H9 (cell line): Measurements from ENCODE around the gene TMEM126A. TPM values are rescaled to one million over a fixed set of nuclear protein-coding genes. Genes with fewer than 3 reads are reported as not detected.

Experiments used
- DNase-seq: peaks from one replicate; pipeline ENCODE4 v3.0.0-alpha.2; 2017
- H2AFZ ChIP-seq: one replicate; pipeline ENCODE4 v1.6.1; 2013; ENCODE audit warnings: mild to moderate bottlenecking, low read length, control low read depth, moderate library complexity
- H2AK5ac ChIP-seq: 2 replicates; pipeline ENCODE4 v1.6.1; 2013; ENCODE audit warnings: low read length, control low read depth, mixed read lengths; ENCODE audit not compliant: insufficient read length
- H2BK120ac ChIP-seq: one replicate; pipeline ENCODE4 v1.6.1; 2013; ENCODE audit warnings: low read depth, mild to moderate bottlenecking, low read length, control low read depth, inconsistent platforms; ENCODE audit not compliant: poor library complexity, severe bottlenecking
- H2BK12ac ChIP-seq: 2 replicates; pipeline ENCODE4 v1.6.1; 2013; ENCODE audit warnings: low read length, control low read depth, mixed read lengths, low read depth; ENCODE audit not compliant: insufficient read length
- H2BK15ac ChIP-seq: 2 replicates; pipeline ENCODE4 v1.6.1; 2013; ENCODE audit warnings: low read depth, low read length, control low read depth
- H2BK20ac ChIP-seq: one replicate; pipeline ENCODE4 v1.6.1; 2013; ENCODE audit warnings: low read depth, mild to moderate bottlenecking, low read length, control low read depth, inconsistent platforms; ENCODE audit not compliant: poor library complexity, severe bottlenecking
- H2BK5ac ChIP-seq: 2 replicates; pipeline ENCODE4 v1.6.1; 2013; ENCODE audit warnings: low read length, control low read depth, mixed read lengths; ENCODE audit not compliant: insufficient read length
- H3K14ac ChIP-seq: 2 replicates; pipeline ENCODE4 v1.6.1; 2013; ENCODE audit warnings: low read length, control low read depth; ENCODE audit not compliant: insufficient read depth
- H3K18ac ChIP-seq: 2 replicates; pipeline ENCODE4 v1.6.1; 2013; ENCODE audit warnings: low read depth, mild to moderate bottlenecking, mixed read lengths, low read length, control low read depth; ENCODE audit not compliant: insufficient read length
- H3K23ac ChIP-seq: 2 replicates; pipeline ENCODE4 v1.6.1; 2013; ENCODE audit warnings: low read length, control low read depth, mixed read lengths, low read depth; ENCODE audit not compliant: insufficient read length
- H3K23me2 ChIP-seq: 2 replicates; pipeline ENCODE4 v1.6.1; 2013; ENCODE audit warnings: low read depth, mild to moderate bottlenecking, mixed read lengths, low read length, control low read depth; ENCODE audit not compliant: insufficient read length, poor library complexity, severe bottlenecking
- H3K27ac ChIP-seq: 2 replicates; pipeline ENCODE4 v1.5.1; 2013; ENCODE audit warnings: low read length, control low read depth, mixed read lengths, low read depth; ENCODE audit not compliant: insufficient read length
- H3K27me3 ChIP-seq: 2 replicates; pipeline ENCODE4 v1.6.1; 2013; ENCODE audit warnings: low read length, control low read depth, inconsistent platforms; ENCODE audit not compliant: insufficient read depth
- H3K4ac ChIP-seq: 2 replicates; pipeline ENCODE4 v1.6.1; 2013; ENCODE audit warnings: low read depth, mild to moderate bottlenecking, control low read depth, inconsistent platforms, low read length, moderate library complexity
- H3K4me1 ChIP-seq: 2 replicates; pipeline ENCODE4 v1.6.1; 2013; ENCODE audit warnings: low read length, control low read depth, inconsistent platforms; ENCODE audit not compliant: insufficient read depth
- H3K4me2 ChIP-seq: 2 replicates; pipeline ENCODE4 v1.6.1; 2013; ENCODE audit warnings: low read length, control low read depth, mixed read lengths; ENCODE audit not compliant: insufficient read length, insufficient read depth
- H3K56ac ChIP-seq: 2 replicates; pipeline ENCODE4 v1.6.1; 2013; ENCODE audit warnings: low read depth, mild to moderate bottlenecking, mixed read lengths, low read length, control low read depth; ENCODE audit not compliant: insufficient read length
- H3K79me1 ChIP-seq: 2 replicates; pipeline ENCODE4 v1.6.1; 2013; ENCODE audit warnings: low read depth, mild to moderate bottlenecking, moderate library complexity, low read length, control low read depth, inconsistent platforms; ENCODE audit not compliant: insufficient read depth, poor library complexity, severe bottlenecking
- H3K79me2 ChIP-seq: 2 replicates; pipeline ENCODE4 v1.6.1; 2013; ENCODE audit warnings: low read length, control low read depth, inconsistent platforms; ENCODE audit not compliant: insufficient read depth
- H3K9ac ChIP-seq: 2 replicates; pipeline ENCODE4 v1.6.1; 2013; ENCODE audit warnings: low read length, control low read depth, mixed read lengths; ENCODE audit not compliant: insufficient read length; ENCODE audit errors: extremely low read depth
- H3K9me3 ChIP-seq: one replicate; pipeline ENCODE4 v1.6.1; 2013; ENCODE audit warnings: low read depth, low read length, inconsistent platforms; ENCODE audit not compliant: control insufficient read depth
- H3T11ph ChIP-seq: one replicate; pipeline ENCODE4 v1.6.1; 2013; ENCODE audit warnings: mild to moderate bottlenecking, low read length, control low read depth, inconsistent platforms
- H4K20me1 ChIP-seq: one replicate; pipeline ENCODE4 v1.6.1; 2013; ENCODE audit not compliant: control insufficient read depth, insufficient read length, insufficient read depth
- H4K5ac ChIP-seq: 2 replicates; pipeline ENCODE4 v1.6.1; 2013; ENCODE audit warnings: low read depth, mild to moderate bottlenecking, mixed read lengths, low read length, control low read depth; ENCODE audit not compliant: insufficient read length
- H4K8ac ChIP-seq: replicated peaks from 2 replicates; pipeline ENCODE4 v1.6.1; 2013; ENCODE audit warnings: low read length, control low read depth, mixed read lengths, low read depth; ENCODE audit not compliant: insufficient read length
- H4K91ac ChIP-seq: 2 replicates; pipeline ENCODE4 v1.6.1; 2013; ENCODE audit warnings: low read depth, mild to moderate bottlenecking, moderate library complexity, mixed read lengths, low read length, control low read depth; ENCODE audit not compliant: insufficient read length
- H3K27ac Mint-ChIP-seq, 3 experiments: 2 replicates in 2 of 3; 3 replicates in 1 of 3; pipeline ENCODE4 v1.8.0; 2020 to 2021; ENCODE audit warnings: mixed read lengths in 3 of 3, mild to moderate bottlenecking in 1 of 3, moderate library complexity in 1 of 3
- H3K27me3 Mint-ChIP-seq: 2 replicates; pipeline ENCODE4 v1.8.0; 2021; ENCODE audit warnings: low read depth, mild to moderate bottlenecking, moderate library complexity, mixed read lengths
- H3K36me3 Mint-ChIP-seq, 3 experiments: 2 replicates in 2 of 3; 3 replicates in 1 of 3; pipeline ENCODE4 v1.8.0; 2020 to 2021; ENCODE audit warnings: low read depth in 3 of 3, mixed read lengths in 3 of 3; ENCODE audit not compliant: insufficient read depth in 1 of 3
- H3K4me1 Mint-ChIP-seq, 2 experiments: 2 replicates each; pipeline ENCODE4 v1.8.0; 2020; ENCODE audit warnings: mixed read lengths in 2 of 2
- H3K4me3 Mint-ChIP-seq, 2 experiments: 2 replicates in 1 of 2; 3 replicates in 1 of 2; pipeline ENCODE4 v1.8.0; 2020 to 2021; ENCODE audit warnings: mild to moderate bottlenecking in 2 of 2, mixed read lengths in 2 of 2, moderate library complexity in 1 of 2
- H3K9me3 Mint-ChIP-seq, 2 experiments: 2 replicates in 1 of 2; 3 replicates in 1 of 2; pipeline ENCODE4 v1.8.0; 2020; ENCODE audit warnings: mild to moderate bottlenecking in 2 of 2, mixed read lengths in 2 of 2, moderate library complexity in 1 of 2
- CTCF ChIP-seq: fragments of 200-600 bp; sonication (generic); conservative IDR thresholded peaks from 3 replicates; pipeline ENCODE4 v1.8.0; 2021; ENCODE audit warnings: antibody characterized with exemption, mild to moderate bottlenecking
- WGBS: extraction: QIAGEN DNeasy Blood & Tissue Kit; methylation state at CpG from one replicate; pipeline ENCODE4 v1.1.7; 2013; ENCODE audit warnings: missing lambda C conversion rate, low lambda C conversion rate, mixed read lengths; ENCODE audit not compliant: insufficient read length; ENCODE audit errors: extremely low coverage; 5-methylcytosine and 5-hydroxymethylcytosine counted together
- total RNA-seq: library from RNA; stranded (reverse); gene quantifications from 2 replicates; pipeline ENCODE4 v1.2.1, GENCODE V29; 2021

Gene TMEM126A
- total RNA-seq, 1 experiment from 2014 or later: 28.0 TPM

DNA sequence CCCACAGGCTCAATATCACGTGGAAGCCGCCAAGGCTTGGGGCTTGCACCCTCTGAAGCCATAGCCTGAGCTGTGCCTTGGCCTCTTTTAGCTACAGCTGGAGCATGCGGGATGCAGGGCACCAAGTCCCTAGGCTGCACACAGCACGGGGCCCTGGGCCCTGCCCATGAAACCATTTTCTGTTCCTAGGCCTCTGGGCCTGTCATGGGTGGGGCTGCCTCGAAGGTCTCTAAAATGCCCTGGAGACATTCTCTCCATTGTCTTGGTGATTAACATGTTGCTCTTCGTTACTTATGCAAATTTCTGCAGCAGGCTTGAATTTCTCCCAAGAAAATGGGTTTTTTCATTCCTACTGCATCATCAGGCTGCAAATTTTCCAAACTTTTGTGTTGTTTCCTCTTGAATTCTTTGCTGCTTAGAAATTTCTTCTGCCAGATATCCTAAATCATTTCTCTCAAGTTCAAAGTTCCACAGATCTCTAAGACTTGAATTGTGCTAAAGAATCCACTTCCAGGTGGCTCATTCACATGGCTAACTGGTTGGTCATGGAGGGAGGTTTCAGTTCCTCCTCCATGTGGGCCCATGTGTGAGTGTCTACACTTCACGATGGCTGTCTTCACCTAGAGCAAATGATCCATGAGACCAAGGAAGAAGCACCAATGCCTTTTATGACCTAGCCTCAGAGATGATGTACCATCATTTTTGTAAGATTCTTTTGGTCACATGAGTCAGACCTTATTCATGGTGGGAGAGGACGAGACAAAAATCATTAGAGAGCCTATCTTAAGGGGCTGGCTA, 24.5 kb downstream of the TMEM126A start:
- Histone ChIP-seq H3K27ac (no peak overlapping the region), H4K5ac (no peak overlapping the region), H2BK120ac (no peak overlapping the region), H3K4me2 (no peak overlapping the region), H2BK12ac (no peak overlapping the region), H3K4me1 (no peaks in the 10 kb centered on the region; the same call in 1 of the 2 replicates), H3K23ac (no peak overlapping the region), H3K9me3 (no peaks in the 10 kb centered on the region), H2BK15ac (no peak overlapping the region), H2BK5ac (no peak overlapping the region), H3K27me3 (no peaks in the 10 kb centered on the region; the same call in 1 of the 2 replicates), H3K9ac (no peak overlapping the region), H2BK20ac (no peak overlapping the region), H3K23me2 (no peaks in the 10 kb centered on the region), H3K14ac (no peak overlapping the region), H3T11ph (no peak overlapping the region), H3K79me1 (no peaks in the 10 kb centered on the region), H3K79me2 (no peaks in the 10 kb centered on the region), H4K8ac (no peak overlapping the region), H4K91ac (no peak overlapping the region), H2AFZ (no peak overlapping the region), H3K4ac (no peak overlapping the region), H3K18ac (no peak overlapping the region), H3K56ac (no peak overlapping the region), H4K20me1 (no peaks in the 10 kb centered on the region), H2AK5ac (no peak overlapping the region)
- no CpG with 5 or more reads among the region's 8 CpGs for WGBS
- peaks cover 0 to 5% (median 5%) of the 10 kb centered on the region in 3 experiments; a peak in 2 of 7 replicates for H3K36me3 Mint-ChIP-seq
- H3K27ac Mint-ChIP-seq: no peak overlapping the region
- H3K27me3 Mint-ChIP-seq: peaks cover 59% of the 10 kb centered on the region
- peaks cover 27 to 31% of the 10 kb centered on the region in 2 experiments for H3K9me3 Mint-ChIP-seq
- DNase-seq: no peak
- peaks cover 4 to 5% of the 10 kb centered on the region in 2 experiments; a peak in 3 of 4 replicates for H3K4me1 Mint-ChIP-seq
- TF ChIP-seq CTCF: no peak
- H3K4me3 Mint-ChIP-seq: no peak overlapping the region
